Bronchial epithelial cell (primary cell): ENCODE results near the gene TFEB. TPM values are rescaled to one million over a fixed set of nuclear protein-coding genes. Genes with fewer than 3 reads are reported as not detected.

Experiments
- DNase-seq: peaks from one replicate; pipeline ENCODE4 v3.0.0-alpha.2; 2010; ENCODE audit warnings: low read depth
- FAIRE-seq: peaks from 2 replicates; lab custom pipeline; 2011; peaks lifted over from hg19 to GRCh38; lab: Jason Lieb, UNC
- H3K27me3 ChIP-seq: 2 replicates; pipeline ENCODE4 v1.5.1; 2011; ENCODE audit warnings: low read length; ENCODE audit not compliant: control insufficient read depth, insufficient read depth
- H3K36me3 ChIP-seq: 2 replicates; pipeline ENCODE4 v1.5.1; 2011; ENCODE audit warnings: low read length; ENCODE audit not compliant: control insufficient read depth, insufficient read depth
- H3K4me3 ChIP-seq: 2 replicates; pipeline ENCODE4 v1.5.1; 2011; ENCODE audit warnings: mild to moderate bottlenecking, low read depth, low read length, control low read depth
- total RNA-seq: library from RNA; depleted of rRNA; stranded (reverse); fragments of >200 nt; gene quantifications from 2 replicates; pipeline ENCODE4 v1.2.1, GENCODE V29; 2014
- TF ChIP-seq, protein P1 (sequence below): IDR thresholded peaks from 2 replicates; pipeline ENCODE4 v1.5.1; 2011; ENCODE audit warnings: mild to moderate bottlenecking, moderate library complexity, low read length, control low read depth, inconsistent platforms; ENCODE audit not compliant: insufficient read depth, severe bottlenecking

The TFEB gene
- total RNA-seq, 1 donor from 2014 or later, result 6.8 TPM

- no peaks in the 10 kb centered on the region for H3K27me3 ChIP-seq
- no peak overlapping the region for H3K4me3 ChIP-seq
- DNase-seq, result no peak
- no peak for FAIRE-seq
- H3K36me3 ChIP-seq, result peaks cover 12% of the 10 kb centered on the region
- TF ChIP-seq, protein P1, sequence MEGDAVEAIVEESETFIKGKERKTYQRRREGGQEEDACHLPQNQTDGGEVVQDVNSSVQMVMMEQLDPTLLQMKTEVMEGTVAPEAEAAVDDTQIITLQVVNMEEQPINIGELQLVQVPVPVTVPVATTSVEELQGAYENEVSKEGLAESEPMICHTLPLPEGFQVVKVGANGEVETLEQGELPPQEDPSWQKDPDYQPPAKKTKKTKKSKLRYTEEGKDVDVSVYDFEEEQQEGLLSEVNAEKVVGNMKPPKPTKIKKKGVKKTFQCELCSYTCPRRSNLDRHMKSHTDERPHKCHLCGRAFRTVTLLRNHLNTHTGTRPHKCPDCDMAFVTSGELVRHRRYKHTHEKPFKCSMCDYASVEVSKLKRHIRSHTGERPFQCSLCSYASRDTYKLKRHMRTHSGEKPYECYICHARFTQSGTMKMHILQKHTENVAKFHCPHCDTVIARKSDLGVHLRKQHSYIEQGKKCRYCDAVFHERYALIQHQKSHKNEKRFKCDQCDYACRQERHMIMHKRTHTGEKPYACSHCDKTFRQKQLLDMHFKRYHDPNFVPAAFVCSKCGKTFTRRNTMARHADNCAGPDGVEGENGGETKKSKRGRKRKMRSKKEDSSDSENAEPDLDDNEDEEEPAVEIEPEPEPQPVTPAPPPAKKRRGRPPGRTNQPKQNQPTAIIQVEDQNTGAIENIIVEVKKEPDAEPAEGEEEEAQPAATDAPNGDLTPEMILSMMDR, result no peak
Observed at GRCh38 chr6:41654151-41654697, 81.2 kb downstream of the TFEB start.

DNA sequence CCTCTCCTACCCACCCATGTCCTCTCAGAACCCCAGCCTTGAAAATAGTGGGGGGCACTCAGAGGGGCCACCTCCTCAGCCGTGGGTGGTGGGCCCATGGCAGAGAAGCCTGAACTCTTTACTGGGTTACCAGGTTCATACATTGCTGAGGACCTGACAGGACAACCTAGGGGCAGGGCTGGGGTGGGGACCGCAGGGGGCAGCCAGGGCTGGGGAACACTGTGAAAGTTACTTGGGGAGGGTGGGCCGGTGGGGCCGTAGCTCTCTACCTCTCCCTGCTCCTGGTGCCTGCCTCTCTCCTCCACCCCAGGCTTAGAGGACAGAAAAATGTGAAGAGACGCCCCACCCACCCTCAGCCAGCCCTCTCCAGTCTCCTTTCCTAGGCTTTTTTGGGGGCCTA lies 81.7 kb downstream of the TFEB start:
- Histone ChIP-seq H3K4me3 (no peak overlapping the region), H3K27me3 (no peaks in the 10 kb centered on the region), H3K36me3 (peaks cover 14% of the 10 kb centered on the region)
- no peak for FAIRE-seq
- no peak for DNase-seq
- TF ChIP-seq, protein P1, result no peak

DNA sequence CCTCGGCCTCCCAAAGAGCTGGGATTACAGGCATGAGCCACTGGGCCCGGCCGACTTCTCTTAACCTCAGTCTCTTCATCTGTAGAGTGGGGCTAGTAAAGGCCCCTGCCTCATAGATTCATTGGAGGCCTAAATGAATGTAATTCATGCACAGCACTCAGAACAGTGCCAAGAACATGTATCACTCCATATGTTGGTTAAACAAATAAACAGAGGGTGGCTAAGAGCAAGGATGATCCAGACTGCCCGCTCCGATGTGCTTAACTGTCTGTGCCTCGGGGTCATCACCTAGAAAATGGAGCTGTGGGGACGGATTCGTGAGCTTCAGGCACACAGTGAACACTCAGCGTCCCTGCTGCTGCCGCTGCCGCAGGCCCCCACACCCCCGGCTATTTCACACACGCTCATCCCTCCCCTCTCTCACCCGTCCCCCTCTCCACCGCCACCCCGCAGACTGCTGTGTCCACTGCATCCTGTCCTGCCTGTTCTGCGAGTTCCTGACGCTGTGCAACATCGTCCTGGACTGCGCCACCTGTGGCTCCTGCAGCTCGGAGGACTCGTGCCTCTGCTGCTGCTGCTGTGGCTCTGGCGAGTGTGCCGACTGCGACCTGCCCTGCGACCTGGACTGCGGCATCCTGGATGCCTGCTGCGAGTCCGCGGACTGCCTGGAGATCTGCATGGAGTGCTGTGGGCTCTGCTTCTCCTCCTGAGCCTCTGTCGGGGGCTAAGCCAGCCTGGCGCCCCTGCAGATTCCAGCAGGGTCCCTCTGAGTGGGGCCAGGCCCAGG lies 82.3 kb downstream of the TFEB start:
- TF ChIP-seq, protein P1, result peak; percentile 39
- no peak for FAIRE-seq
- Histone ChIP-seq H3K27me3 (no peaks in the 10 kb centered on the region), H3K4me3 (no peak overlapping the region), H3K36me3 (peaks cover 19% of the 10 kb centered on the region)
- peak; percentile 47 for DNase-seq

DNA sequence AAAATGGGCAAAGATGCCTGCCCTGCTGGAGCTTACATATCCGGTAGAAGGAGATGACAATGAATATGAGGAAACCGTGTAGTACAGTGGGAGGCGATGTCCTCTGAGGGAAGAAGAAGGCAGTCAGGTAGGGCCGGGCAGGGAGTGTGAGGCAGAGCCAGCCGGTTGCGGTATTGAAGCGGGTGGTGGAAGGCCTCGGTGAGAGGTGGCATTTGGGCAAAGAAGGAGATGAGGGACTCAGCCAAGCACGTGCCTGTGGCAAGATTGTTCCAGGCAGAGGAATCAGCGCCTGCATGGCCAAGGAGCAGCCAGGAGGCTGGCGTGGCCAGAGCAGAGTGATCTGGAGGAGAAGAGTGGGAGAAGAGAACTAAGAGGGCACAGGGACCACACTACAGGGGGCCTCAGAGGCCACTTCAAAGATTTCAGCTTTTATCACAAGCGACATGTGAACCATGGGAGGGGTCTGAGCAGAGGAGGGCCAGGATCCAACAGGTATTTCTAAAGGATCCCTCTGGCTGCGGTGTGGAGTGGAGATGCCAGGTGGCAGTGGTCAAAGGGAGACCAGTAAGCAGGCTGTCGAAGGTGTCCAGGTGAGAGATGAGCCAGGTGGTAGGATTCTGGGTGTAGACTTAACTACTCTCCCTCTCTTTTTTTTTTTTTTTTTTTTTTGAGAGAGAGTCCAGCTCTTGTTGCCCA lies 83.3 kb downstream of the TFEB start:
- H3K36me3 ChIP-seq, result peaks cover 24% of the 10 kb centered on the region
- TF ChIP-seq, protein P1, result no peak
- H3K4me3 ChIP-seq, result no peak overlapping the region
- no peak for FAIRE-seq
- no peak for DNase-seq
- H3K27me3 ChIP-seq, result no peaks in the 10 kb centered on the region

- FAIRE-seq (peak; percentile 52), DNase-seq (no peak)
- no peak overlapping the region for H3K4me3 ChIP-seq
- no peaks in the 10 kb centered on the region for H3K27me3 ChIP-seq
- TF ChIP-seq, protein P1, result no peak
- H3K36me3 ChIP-seq, result peaks cover 30% of the 10 kb centered on the region
Observed at GRCh38 chr6:41651246-41651961, 84.0 kb downstream of the TFEB start.
